ENCODE data around the gene POP4. TPM values are rescaled to one million over a fixed set of nuclear protein-coding genes. Genes with fewer than 3 reads are reported as not detected.

POP4 gene
- total and polyA plus RNA-seq, 2 of the 4 experiments (the other 2 are of a cell fraction): 65.1 to 87.2 TPM

- Histone ChIP-seq H4K91ac (ENCODE audit: insufficient read depth, low read depth, low read length) (no peak overlapping the region), H4K20me1 (ENCODE audit: insufficient read depth, low read length) (no peaks in the 10 kb centered on the region), H3K27ac (ENCODE audit: insufficient read depth, low read length) (no peak overlapping the region), H2BK15ac (ENCODE audit: low read depth, low read length) (no peak overlapping the region), H3K36me3 (ENCODE audit: control insufficient read depth, insufficient read depth, low read length) (no peaks in the 10 kb centered on the region), H3K4ac (ENCODE audit: low read depth, low read length) (no peak overlapping the region), H3K23ac (ENCODE audit: low read depth, low read length) (no peak overlapping the region), H3K4me3 (ENCODE audit: insufficient read depth, low read depth, low read length) (no peak overlapping the region), H3K9me1 (ENCODE audit: insufficient read depth, low read length) (no peaks in the 10 kb centered on the region), H2AK5ac (ENCODE audit: low read depth, low read length) (no peak overlapping the region), H3K27me3 (ENCODE audit: control insufficient read depth, insufficient read depth, low read length) (no peaks in the 10 kb centered on the region; the same call in 1 of the 2 replicates), H3K56ac (ENCODE audit: extremely low read depth, insufficient read depth, low read length) (no peak overlapping the region), H3K14ac (replicated peaks; ENCODE audit: low read depth, low read length) (no peak overlapping the region), H2AK9ac (replicated peaks; ENCODE audit: low read depth, low read length, poor library complexity) (no peak overlapping the region), H4K5ac (ENCODE audit: low read depth, low read length) (no peak overlapping the region), H3K4me2 (ENCODE audit: low read depth, low read length) (no peak overlapping the region), H3K4me1 (ENCODE audit: control insufficient read depth, insufficient read depth, low read length) (no peaks in the 10 kb centered on the region), H2BK5ac (ENCODE audit: low read depth, low read length, poor library complexity, severe bottlenecking) (no peak overlapping the region), H3K9me3 (ENCODE audit: control insufficient read depth, insufficient read depth, low read length) (no peaks in the 10 kb centered on the region), H3K18ac (ENCODE audit: low read depth, low read length) (no peak overlapping the region), H3K9ac (ENCODE audit: low read depth, low read length) (no peak overlapping the region), H2BK120ac (ENCODE audit: low read depth, low read length) (no peak overlapping the region), H4K8ac (ENCODE audit: low read depth in 2 of 2, low read length in 2 of 2) (no peak overlapping the region), H3K79me1 (ENCODE audit: low read depth in 1 of 2, low read length in 2 of 2) (no peaks in the 10 kb centered on the region), H2AFZ (replicated peaks; ENCODE audit: low read length, poor library complexity) (peak overlapping the region; percentile 32), H2BK20ac (ENCODE audit: low read depth, low read length) (no peak overlapping the region)
- in situ Hi-C loops (cut with MboI; ENCODE audit: low sequenced_read_pairs): no loop called here
- ChIA-PET CTCF (interaction anchor here (1.5 kb wide), 1 partner anchor 11 kb away, joined by 4 read pairs; no protein-coding TSS in a partner anchor), POLR2A (ENCODE audit: unreplicated experiment) (no interaction called here)
- 73% methylated on average over 2 of the region's 23 CpGs; no CpG with 5 or more reads in 1 of the 2 experiments for WGBS, 2 experiments (ENCODE audit: extremely low coverage in 2 of 2, insufficient read length in 1 of 2)
- intact Hi-C loops (cut with micrococcal nuclease): no loop called here
- no TSS peak for BruUV-seq (replicated peaks)
- TF ChIP-seq FOS (IDR thresholded peaks at IDR 0.05; ENCODE audit: low read depth, low read length) (no peak), SMC3 (IDR thresholded peaks at IDR 0.05; ENCODE audit: low read depth, low read length) (no peak), RAD21 (IDR thresholded peaks at IDR 0.05; ENCODE audit: low read length) (no peak), BHLHE40 (IDR thresholded peaks at IDR 0.05; ENCODE audit: low read depth, low read length) (no peak), MXI1 (IDR thresholded peaks at IDR 0.05; ENCODE audit: borderline replicate concordance, low read depth, low read length) (no peak), CHD1 (IDR thresholded peaks at IDR 0.05; ENCODE audit: low read depth, low read length) (no peak), ELK1 (IDR thresholded peaks at IDR 0.05; ENCODE audit: borderline replicate concordance, low read depth, low read length) (no peak), POLR2A (IDR thresholded peaks at IDR 0.05; ENCODE audit: low read depth, low read length) (no peak), NFE2L2 (IDR thresholded peaks at IDR 0.05; ENCODE audit: low read depth, low read length) (no peak), MAZ (IDR thresholded peaks at IDR 0.05; ENCODE audit: borderline replicate concordance, low read depth, low read length) (no peak), MAFK (IDR thresholded peaks at IDR 0.05; ENCODE audit: low read depth, low read length) (no peak), CTCF (conservative IDR thresholded peaks at IDR 0.05; ENCODE audit: low read depth, low read length) (no peak)
- DNase-seq: no peak
- ATAC-seq (ENCODE audit: low read depth): no peak
- dilution Hi-C loops (cut with HindIII; ENCODE audit: low sequenced_read_pairs, unreplicated experiment): no loop called here
Measured at GRCh38 chr19:29622166-29623070, 16.3 kb downstream of the POP4 start.
